Right kidney (tissue), 9 donors: Measurements from ENCODE around the gene CCNY.
"Not testable (repeated sequence)": the region's sequence is repeated elsewhere in the genome, so short reads cannot be mapped to it uniquely, and the experiment has no call there.

ENCODE experiments used
- DNase-seq: peaks from one replicate; pipeline ENCODE4 v3.0.0-alpha.2; 2016
- long read RNA-seq, 8 donors: transcript quantifications; one replicate each; lab custom pipeline, GENCODE V29; 2026

CCNY gene
- long read RNA-seq, donor 1, transcript CCNY-203 (10 exons, 3,960 nt) = major isoform, 25 of 25 reads
- long read RNA-seq, donor 1, partial matches to known transcripts = 0 of 25 reads
- long read RNA-seq, donor 1, other reads (novel, unspliced or antisense) = 0 of 25 reads
- long read RNA-seq, donor 2, full-length matches to known transcripts = 20 of 20 reads
- long read RNA-seq, donor 2, partial matches to known transcripts = 0 of 20 reads
- long read RNA-seq, donor 2, other reads (novel, unspliced or antisense) = 0 of 20 reads
- long read RNA-seq, donor 3, transcript CCNY-203 (10 exons, 3,960 nt) = major isoform, 13 of 18 reads
- long read RNA-seq, donor 3, partial matches to known transcripts = 5 of 18 reads
- long read RNA-seq, donor 3, other reads (novel, unspliced or antisense) = 0 of 18 reads
- long read RNA-seq, donor 4, transcript CCNY-203 (10 exons, 3,960 nt) = major isoform, 13 of 28 reads
- long read RNA-seq, donor 4, partial matches to known transcripts = 15 of 28 reads
- long read RNA-seq, donor 4, other reads (novel, unspliced or antisense) = 0 of 28 reads
- long read RNA-seq, donor 5, full-length matches to known transcripts = 20 of 20 reads
- long read RNA-seq, donor 5, partial matches to known transcripts = 0 of 20 reads
- long read RNA-seq, donor 5, other reads (novel, unspliced or antisense) = 0 of 20 reads
- long read RNA-seq, donor 6, transcript CCNY-203 (10 exons, 3,960 nt) = major isoform, 25 of 43 reads
- long read RNA-seq, donor 6, partial matches to known transcripts = 18 of 43 reads
- long read RNA-seq, donor 6, other reads (novel, unspliced or antisense) = 0 of 43 reads
- long read RNA-seq, donor 7, transcript CCNY-203 (10 exons, 3,960 nt) = major isoform, 36 of 110 reads
- long read RNA-seq, donor 7, partial matches to known transcripts = 73 of 110 reads
- long read RNA-seq, donor 7, other reads (novel, unspliced or antisense) = 0 of 110 reads
- long read RNA-seq, donor 8, transcript CCNY-203 (10 exons, 3,960 nt) = major isoform, 25 of 46 reads
- long read RNA-seq, donor 8, partial matches to known transcripts = 21 of 46 reads
- long read RNA-seq, donor 8, other reads (novel, unspliced or antisense) = 0 of 46 reads

DNA sequence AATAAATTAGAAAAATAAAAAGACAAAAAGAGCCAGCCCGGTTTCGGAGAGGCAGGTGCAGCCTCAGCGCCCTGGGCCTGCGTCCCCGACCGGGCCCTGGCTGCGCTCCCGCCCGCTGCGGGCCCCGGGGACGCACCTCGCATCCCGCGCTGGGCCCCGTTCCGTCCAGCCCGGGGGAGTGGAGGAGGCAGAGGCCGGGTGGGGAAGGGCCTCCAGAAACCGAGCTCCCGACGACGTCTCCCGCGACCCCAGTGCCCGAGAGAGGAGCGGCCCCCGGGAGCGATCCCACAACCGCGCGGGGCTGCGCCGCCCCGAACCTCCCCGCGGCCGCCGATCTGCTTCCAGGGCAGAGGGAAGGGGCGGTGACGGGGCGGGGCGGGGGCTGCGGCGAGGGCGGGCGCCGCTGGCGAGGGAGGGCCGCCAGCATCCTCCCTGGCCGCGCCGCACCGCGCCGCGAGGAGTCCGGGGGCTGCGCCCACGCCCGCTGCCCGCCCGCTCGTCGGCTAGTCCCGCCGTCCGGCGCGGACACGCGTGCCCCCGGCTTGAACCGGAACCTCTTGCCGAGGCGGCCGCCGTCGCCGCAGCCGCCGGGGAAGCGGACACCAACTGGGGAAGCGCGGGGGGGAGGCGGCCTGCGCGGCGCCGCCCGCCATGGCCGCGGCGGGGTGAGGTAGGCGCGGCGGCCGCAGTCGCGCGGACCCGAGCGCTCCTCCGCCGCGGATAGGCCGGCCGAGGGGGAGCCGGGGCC is at the start of gene CCNY:
CCNY (plus strand) TSS at position 426 of the 748 bp plus-strand sequence. CDS start 545 bp downstream, outside the sequence.
- peak; percentile 90 for DNase-seq

GRCh38 chr10:35289198-35289597 is 47.1 kb upstream of the CCNY start:
- DNase-seq = no peak

DNA sequence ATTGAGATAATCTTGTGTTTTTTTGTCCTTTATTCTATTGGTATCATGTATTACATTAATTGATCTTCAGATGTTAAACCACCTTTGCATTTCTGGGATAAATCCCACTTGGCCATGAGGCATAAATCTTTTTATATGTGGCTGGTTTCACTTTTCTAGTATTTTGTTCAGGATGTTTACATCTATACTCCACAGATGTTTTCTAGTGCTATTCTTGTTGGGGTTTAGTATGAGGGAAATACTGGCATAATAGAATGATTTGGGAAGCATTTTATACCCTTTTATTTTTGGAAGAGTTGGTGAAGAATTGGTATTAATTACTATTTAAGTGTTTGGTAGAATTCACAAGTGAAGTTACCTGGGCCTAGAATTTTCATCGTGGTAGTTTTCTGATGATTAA is 41.8 kb upstream of the CCNY start:
- no peak for DNase-seq

DNA sequence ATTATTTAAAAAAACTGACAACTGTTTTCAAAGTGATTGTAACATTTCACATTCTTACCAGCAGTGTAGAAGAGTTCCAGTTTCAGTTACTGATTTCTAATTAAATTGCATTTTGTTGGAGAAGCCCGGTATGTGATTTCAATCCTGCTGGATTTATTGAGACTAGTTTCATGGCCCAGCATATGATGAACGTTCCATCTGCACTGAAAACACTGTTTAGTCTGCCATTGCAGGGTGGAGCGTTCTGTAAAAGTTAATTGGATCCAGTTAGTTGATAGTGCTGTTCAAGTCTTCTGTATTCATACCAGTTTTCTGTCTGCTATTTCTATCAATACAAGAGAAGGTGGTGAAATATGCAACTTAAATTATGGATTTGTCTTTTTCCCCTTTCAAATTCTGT is 37.3 kb upstream of the CCNY start:
- DNase-seq = no peak

DNA sequence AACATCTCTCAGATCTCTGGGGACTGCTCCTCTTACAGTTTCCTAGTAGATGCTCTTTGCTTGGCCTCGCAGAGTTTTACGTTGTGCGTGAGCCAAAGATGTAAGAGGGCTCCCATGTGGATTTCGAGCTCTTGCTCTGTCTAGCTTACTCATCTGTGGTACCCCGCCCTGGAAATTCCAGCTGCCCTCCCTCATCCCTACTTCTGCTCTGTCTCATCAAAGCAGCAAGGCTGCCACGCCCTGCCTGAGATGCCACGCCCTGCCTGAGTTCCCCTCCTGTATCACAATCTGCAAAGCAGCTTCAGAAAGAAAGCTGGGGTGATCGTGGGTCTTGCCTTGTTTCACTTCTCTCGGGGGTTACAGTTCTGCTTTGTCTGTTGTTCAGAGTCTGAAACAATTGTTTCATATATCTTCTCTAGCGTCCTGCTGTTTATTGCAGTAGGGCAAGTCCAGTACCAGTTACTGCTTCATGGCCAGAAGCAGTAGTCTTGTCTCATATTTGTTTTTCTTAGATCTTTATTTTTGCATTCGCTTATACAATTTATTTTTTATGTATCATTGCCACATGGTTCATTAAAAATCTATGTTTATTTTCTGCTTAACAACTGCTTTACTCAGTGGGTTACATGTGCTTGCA is 36.1 kb upstream of the CCNY start:
- no peak for DNase-seq

- DNase-seq = no peak
Observed at GRCh38 chr10:35304649-35305048, 31.7 kb upstream of the CCNY start.

- no peak for DNase-seq
Observed at GRCh38 chr10:35306852-35307251, 29.5 kb upstream of the CCNY start.

DNA sequence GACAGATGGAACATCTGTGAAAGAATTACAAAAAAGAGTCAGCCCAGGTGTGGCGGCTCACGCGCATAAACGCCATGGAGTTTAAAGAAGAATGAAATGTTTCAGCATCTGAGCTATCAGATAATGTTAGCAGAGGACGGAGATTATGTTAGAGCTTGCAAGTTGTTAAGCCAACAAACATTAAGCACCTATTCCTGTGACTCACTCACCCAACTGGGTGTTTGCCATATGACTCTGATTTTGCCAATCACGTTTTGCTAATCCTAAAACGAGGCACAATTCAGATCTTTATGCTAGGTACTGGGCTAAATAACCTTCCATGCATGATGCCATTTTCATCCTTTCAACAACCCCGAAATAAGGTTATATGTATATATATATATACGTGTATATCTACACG is 29.0 kb upstream of the CCNY start:
- no peak for DNase-seq

DNA sequence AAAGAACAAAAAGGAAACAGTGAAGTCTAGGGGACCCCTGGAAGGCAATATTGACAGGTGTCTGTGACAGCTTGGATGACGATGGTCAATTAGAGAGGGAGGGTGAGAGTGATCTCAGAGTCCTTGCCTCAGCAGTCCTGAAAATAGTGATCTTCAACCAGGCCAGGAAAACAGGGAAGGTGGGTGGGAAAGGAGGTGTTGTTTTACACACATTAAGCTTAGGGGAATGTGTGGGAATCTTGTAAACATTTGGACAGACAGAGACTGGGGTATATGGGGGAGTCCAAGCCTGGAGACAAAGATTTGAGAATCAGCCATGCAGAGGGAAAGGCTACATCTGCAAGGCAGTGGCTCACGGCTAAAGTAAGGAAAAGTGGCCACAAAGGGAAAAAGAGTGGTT is 27.5 kb upstream of the CCNY start:
- no peak for DNase-seq

DNA sequence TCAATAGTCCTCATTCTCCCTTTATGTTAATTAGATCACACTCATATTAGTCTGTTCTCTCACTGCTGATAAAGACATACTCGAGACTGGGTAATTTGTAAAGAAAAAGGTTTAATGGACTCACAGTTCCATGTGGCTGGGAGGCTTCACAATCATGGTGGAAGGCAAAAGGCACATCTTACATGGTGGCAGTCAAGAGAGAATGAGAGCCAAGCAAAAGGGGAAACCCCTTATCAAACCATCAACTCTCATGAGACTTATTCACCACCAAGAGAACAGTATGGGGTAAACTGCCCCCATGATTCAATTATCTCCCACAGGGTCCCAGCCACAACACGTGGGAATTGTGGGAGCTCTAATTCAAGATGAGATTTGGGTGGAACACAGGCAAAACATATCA is 22.2 kb upstream of the CCNY start:
- not testable (repeated sequence) for DNase-seq

- not testable (repeated sequence) for DNase-seq
Observed at GRCh38 chr10:35315235-35315634, 21.1 kb upstream of the CCNY start.

GRCh38 chr10:35316218-35316967 is 19.9 kb upstream of the CCNY start:
- no peak for DNase-seq

DNA sequence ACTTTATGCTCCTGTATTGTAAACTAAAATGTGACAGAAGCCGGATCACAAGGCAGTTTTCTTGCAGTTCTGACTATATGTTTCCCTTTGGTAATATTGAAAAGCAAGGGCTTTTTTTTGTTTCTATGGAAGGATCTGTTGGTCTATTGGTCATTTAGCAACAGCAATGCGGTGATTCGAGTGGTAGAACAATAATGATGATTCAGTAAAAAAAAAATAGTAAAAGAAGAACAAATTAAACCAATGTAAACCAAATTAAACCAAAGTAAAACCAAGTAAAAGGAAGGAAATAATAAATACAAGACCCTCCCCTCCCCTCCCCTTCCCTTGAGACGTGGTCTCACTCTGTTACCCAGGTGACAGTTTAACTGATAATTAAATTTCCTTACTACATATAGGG is 17.8 kb upstream of the CCNY start:
- no peak for DNase-seq

DNA sequence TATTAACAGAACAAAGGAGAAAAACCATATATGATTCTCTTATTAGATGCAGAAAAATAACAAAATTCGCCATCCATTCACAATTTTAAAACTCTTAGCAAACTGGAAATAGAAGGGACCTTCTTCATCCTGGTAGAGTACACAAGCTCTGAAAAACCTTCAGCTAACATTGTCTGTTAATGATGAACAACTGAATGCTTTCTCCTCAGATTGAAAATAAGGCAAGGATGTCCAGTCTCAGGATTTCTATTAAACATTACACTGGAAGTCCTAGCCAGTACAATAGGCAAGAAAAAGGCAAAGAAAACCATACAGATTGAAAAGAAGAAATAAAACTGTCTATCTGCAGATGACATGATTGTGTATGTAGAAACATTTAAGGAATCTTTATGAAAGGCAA is 16.0 kb upstream of the CCNY start:
- DNase-seq = no peak

- DNase-seq = no peak
Observed at GRCh38 chr10:35322636-35323035, 13.7 kb upstream of the CCNY start.

GRCh38 chr10:35324196-35324595 is 12.1 kb upstream of the CCNY start:
- DNase-seq = no peak

DNA sequence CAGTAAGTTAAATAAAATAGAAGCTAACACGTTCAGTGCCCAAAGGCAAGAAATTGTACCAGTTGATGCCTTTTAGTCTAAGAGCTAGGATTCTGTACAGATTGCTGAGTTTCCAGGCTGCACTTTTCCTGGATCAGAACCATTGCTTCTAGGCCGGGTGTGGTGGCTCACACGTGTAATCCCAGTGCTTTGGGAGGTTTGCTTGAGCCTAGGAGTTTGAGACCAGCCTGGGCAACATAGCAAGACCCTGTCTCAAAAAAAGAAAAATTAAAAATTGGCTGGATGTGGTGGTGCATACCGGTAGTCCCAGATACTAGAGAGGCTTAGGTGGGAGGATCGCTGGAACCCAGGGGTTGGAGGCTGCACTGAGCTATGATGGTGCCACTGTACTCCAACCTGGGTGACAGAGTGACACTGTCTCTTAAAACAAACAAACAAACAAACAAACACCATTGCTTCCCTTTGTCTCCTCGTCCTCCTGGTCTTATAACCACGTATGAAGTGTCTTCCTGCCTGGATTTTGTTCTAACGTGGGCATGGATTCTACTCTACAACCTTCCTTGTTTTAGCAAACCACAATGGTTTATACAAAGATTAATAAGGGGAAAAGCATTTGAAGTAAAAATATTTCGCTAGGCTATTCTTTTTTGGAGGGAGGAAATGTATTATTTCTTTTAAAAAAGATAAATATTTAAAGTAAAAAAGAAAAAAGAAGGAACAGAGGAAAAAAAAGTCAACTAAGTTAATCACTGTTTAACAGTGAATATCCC is 9.7 kb upstream of the CCNY start:
- DNase-seq = no peak

DNA sequence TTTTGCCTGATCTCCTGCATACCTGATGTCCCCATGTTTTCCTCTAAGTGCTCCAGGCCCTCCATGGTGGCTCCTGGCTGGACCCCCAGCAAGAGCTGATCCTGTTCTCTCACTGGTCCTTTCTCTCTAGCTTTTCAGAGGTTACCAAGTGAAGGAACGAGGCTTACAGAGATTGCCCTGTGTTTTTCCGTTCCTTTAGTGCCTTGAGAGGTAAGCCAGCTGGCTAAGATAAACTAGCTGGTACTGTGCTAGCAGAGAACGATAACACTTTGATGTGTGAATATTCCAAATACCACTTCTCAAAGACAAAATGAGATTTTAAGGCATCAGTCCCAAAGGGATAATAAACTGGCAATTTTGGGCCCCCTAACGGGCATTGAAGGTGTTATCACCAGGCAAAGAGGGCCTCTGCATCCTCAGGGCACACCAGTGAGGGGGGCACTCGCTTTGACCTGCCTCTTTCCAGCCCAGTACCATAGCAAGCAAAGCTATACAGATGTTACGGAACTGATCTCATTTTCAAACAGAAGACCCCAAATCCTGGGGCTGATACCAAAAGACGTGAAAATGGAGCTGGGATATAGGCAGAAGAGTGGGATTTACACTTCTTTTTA is 8.4 kb upstream of the CCNY start:
- no peak for DNase-seq

GRCh38 chr10:35328404-35329037 is 7.8 kb upstream of the CCNY start:
- no peak for DNase-seq
